Posterior vena cava (tissue), 2 donors: Measurements from ENCODE around the gene GEMIN7. TPM values are rescaled to one million over a fixed set of nuclear protein-coding genes. Genes with fewer than 3 reads are reported as not detected.

Source experiments
- DNase-seq: peaks from one replicate; pipeline ENCODE4 v3.0.0-alpha.2; 2020; ENCODE audit warnings: low spot score
- intact Hi-C, 2 donors: fragments of 100-400 bp; cut with DNase I; formaldehyde crosslinking; loops; one replicate each; pipeline versions ENCODE4 v1.14.1 to v1.14.2; 2022 to 2023
- total RNA-seq, 2 donors: library from RNA; stranded (reverse); fragmentation: NEBNext Ultra II Directional; extraction: Animal tissue kit (Norgen Biotek cat#: 25700); gene quantifications; one replicate each; pipeline ENCODE4 v1.2.1, GENCODE V29; 2021
- donor health status: DM: yes; HTN: yes; CAD: no.
- donor health status: DM: yes; HTN: yes; CAD: no.

Gene GEMIN7
- total RNA-seq, 2 donors from 2014 or later = 11.2 to 14.7 TPM

GRCh38 chr19:45076851-45077730, 2.0 kb upstream of the GEMIN7 start:
- DNase-seq = no peak
- intact Hi-C loops = no loop called here

GRCh38 chr19:45078390-45079062, 534 bp upstream of the GEMIN7 start:
- DNase-seq = no peak
- intact Hi-C loops = no loop called here

- intact Hi-C loops = no loop called here
These were observed 881 bp downstream of the GEMIN7 start for GRCh38 chr19:45079911-45080370.

GRCh38 chr19:45082170-45082569, 3.1 kb downstream of the GEMIN7 start:
- DNase-seq = no peak
- intact Hi-C loops = no loop called here

More at GRCh38 chr19:45079911-45080370, 881 bp downstream of the GEMIN7 start:
- no peak for DNase-seq

- intact Hi-C loops = no loop called here
- no peak for DNase-seq
These were observed 7.4 kb downstream of the GEMIN7 start for GRCh38 chr19:45086480-45086879.

GRCh38 chr19:45087531-45087930, 8.5 kb downstream of the GEMIN7 start:
- intact Hi-C loops = no loop called here
- no peak for DNase-seq

- no peak for DNase-seq
- intact Hi-C loops = no loop called here
These were observed 11.0 kb downstream of the GEMIN7 start for GRCh38 chr19:45090034-45090433.

GRCh38 chr19:45090606-45091005, 11.5 kb downstream of the GEMIN7 start:
- DNase-seq = no peak
- intact Hi-C loops = no loop called here

GRCh38 chr19:45091031-45091923, 12.2 kb downstream of the GEMIN7 start:
- DNase-seq = peak; percentile 99
- intact Hi-C loops = no loop called here

GRCh38 chr19:45092747-45093678, 14.0 kb downstream of the GEMIN7 start, which contains the start of gene PPP1R37:
TSS of gene PPP1R37 (plus strand) at chr19:45093179. CDS start at chr19:45093326, 147 bp downstream.
- peak; percentile 98 for DNase-seq
- intact Hi-C loops = no loop called here

- intact Hi-C loops = no loop called here
These were observed 15.1 kb downstream of the GEMIN7 start for GRCh38 chr19:45094137-45094536.

GRCh38 chr19:45094707-45095106, 15.6 kb downstream of the GEMIN7 start:
- no peak for DNase-seq
- intact Hi-C loops = no loop called here

More at GRCh38 chr19:45094137-45094536, 15.1 kb downstream of the GEMIN7 start:
- DNase-seq = no peak

- no peak for DNase-seq
These were observed 16.7 kb downstream of the GEMIN7 start for GRCh38 chr19:45095496-45096413.

GRCh38 chr19:45096700-45097099, 17.6 kb downstream of the GEMIN7 start:
- no peak for DNase-seq
- intact Hi-C loops = no loop called here

More at GRCh38 chr19:45095496-45096413, 16.7 kb downstream of the GEMIN7 start:
- intact Hi-C loops = no loop called here

GRCh38 chr19:45097450-45097775, 18.4 kb downstream of the GEMIN7 start:
- intact Hi-C loops = no loop called here

GRCh38 chr19:45097776-45098520, 18.9 kb downstream of the GEMIN7 start:
- DNase-seq = peak; percentile 90
- intact Hi-C loops = no loop called here

More at GRCh38 chr19:45097450-45097775, 18.4 kb downstream of the GEMIN7 start:
- DNase-seq = no peak
